GDM1 (cell line): ENCODE measurements around the gene PYURF.
A peak's percentile ranks its signal among the peaks of the same experiment; 100 is the strongest.

Experiments used
- DNase-seq: peaks from one replicate; lab custom pipeline; 2025; lab: John Stamatoyannopoulos, UW

The PYURF gene

DNA sequence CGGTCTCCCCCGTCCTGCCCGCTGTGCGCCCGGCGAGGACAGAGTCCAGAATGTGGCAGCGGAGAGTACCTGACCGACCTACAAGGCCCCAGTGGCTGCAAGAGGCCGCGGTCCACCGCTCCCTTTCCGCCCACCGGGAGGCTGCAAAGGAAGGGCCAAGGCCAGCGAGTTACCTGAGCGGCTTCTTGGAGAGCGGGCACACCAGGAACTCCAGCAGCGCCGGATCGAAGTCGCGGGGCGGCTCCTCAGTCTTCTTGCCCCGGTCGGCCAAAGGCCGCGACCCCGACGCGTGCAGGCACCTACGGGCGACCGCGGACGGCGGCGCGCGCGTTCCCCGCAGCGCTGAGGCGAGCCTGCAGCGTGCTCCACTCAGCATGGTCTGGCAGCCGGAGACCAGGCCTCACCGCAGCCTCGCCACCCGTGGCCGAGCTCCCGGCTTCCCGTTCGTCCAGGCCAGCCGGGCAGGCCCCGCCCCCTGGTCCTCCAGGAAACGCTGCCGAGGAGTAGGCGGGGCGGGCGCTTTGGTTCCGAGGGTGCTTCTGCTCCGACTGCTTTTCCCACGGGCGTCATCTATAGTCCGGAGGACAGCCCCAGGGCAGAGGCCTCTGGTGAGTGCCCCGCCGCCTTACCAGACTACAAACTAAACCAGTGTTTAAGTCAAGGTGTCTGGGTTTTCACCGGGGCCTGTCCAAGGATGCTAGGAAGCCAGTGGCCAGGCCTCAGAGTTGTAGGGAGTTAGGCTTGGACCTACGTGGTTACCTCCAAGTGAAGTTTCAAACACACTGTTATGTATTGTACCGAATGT is at the start of gene PYURF:
PYURF (minus strand) TSS at position 452 of the 805 bp plus-strand sequence; CDS start at position 376, 76 bp downstream.
- peak; percentile 86 for DNase-seq

DNA sequence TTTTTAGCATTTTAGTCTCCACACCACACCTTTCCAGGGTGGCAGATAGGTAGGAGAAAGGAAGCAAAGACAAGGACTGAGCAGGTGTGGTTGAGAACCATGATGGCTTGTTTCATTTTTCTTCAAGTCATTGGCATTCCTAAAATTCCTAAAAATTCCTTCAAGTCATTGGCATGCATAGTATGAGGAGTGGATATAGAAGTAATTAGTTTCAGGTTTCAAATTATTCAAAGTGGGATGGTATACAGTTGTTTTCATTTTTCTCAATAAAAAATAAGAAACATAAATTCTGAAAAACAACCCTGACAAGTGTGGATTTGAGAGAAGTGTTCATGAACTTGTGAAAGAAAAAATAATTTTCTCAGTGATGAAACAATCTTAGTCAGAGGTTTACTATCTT is 46.4 kb upstream of the PYURF start:
- DNase-seq = no peak

- no peak for DNase-seq
Observed at GRCh38 chr4:88567591-88567990, 44.0 kb upstream of the PYURF start.

DNA sequence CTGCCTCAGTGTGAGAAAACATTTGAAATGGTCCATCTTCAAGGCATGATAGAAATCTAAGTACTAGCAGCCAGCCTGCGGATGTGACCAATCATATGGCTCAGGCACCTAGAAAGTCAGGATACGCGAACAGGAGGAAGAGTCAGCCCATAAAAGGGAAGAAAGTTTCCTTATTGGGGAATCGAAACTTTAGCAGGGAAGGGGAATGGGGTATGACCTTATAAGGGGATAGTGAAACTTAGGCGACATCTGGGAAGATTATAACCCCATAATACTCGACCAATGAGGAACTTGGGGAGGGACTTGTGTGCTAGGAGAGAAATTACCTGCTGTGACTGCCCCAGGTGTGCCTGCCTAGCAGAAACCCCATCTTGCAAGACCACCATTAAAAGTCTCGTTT is 26.2 kb upstream of the PYURF start:
- DNase-seq = no peak

DNA sequence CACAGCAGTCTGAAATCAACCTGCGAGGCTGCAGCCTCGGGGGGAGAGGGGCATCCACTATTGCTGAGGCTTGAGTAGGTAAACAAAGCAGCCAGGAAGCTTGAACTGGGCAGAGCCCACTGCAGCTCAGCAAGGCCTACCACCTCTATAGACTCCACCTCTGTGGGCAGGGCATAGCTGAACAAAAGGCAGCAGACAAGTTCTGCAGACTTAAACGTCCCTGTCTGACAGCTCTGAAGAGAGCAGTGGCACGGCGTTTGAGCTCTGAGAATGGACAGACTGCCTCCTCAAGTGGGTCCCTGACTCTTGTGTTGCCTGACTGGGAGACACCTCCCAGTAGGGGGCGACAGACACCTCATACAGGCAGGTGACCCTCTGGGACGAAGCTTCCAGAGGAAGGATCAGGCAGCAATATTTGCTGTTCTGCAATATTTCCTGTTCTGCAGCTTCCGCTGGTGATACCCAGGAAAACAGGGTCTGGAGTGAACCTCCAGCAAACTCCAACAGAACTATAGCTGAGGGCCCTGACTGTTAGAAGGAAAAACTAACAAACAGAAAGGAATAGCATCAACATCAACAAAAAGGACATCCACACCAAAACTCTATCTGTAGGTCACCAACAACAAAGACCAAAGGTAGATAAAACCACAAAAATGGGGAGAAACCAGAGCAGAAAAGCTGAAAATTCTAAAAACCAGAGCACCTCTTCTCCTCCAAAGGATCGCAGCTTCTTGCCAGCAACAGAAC is 15.9 kb upstream of the PYURF start:
- peak; percentile 63 for DNase-seq

GRCh38 chr4:88537709-88538108 is 14.1 kb upstream of the PYURF start:
- no peak for DNase-seq

DNA sequence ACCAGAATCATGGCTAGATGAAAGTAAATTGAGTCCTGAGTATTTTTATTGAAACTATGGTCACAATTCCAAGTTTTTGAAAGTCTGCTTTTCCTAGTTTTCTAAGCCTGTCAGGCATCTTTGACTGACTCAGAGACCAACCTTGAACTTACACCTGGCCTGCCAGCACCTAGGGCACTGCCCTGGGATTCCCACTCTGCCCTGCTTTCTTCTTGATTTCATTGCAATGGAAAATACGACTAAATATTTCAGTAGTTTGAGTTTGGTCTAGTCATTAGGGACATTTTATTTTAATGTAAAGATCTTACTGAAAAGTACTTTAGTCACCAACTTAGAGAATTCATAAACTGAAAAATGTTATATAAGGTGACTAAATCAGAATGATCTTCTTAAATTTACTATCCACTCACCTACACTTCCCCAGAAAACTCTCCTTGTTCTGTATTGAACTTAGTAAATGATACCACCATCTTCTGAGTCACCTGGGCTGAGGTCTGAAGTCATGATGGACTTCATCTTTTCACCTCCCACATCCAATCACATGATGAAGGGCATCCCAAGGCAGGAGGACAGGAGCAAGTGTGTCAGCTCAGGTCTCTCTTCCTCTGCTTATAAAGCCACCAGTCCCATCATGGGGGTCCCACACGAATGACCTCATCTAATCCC is 11.6 kb upstream of the PYURF start:
- no peak for DNase-seq

- DNase-seq = no peak
Observed at GRCh38 chr4:88533937-88534750, 10.6 kb upstream of the PYURF start.

DNA sequence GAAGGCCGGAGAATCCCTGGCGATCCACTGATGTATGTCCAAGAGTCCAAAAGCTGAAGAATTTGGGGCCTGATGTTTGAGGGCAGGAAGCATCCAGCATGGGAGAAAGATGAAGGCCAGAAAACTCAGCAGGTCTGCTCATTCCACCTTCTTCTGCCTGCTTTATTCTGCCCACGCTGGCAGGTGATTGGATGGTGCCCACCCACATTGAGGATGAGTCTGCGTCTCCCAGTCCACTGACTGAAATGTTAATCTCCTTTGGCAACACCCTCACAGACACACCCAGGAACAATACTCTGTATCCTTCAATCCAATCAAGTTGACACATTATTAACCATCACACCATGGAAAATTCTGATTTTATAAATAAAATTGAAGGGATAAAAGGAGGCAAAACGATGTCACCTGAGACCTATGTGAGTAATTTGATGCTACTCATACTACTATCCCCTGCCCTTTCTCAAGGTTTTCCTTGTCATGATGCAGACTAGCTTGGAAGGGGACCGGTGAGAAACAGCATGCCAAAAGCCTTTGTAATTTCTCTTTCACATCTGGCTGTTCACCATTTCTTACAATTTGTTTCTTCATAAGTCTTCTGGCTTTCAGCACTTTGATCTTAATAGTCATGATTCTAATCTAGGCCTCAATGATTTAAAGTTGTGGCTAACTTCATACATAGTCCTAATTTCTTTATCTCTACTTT is 9.7 kb upstream of the PYURF start:
- DNase-seq = no peak

GRCh38 chr4:88531549-88531948 is 8.0 kb upstream of the PYURF start:
- no peak for DNase-seq

DNA sequence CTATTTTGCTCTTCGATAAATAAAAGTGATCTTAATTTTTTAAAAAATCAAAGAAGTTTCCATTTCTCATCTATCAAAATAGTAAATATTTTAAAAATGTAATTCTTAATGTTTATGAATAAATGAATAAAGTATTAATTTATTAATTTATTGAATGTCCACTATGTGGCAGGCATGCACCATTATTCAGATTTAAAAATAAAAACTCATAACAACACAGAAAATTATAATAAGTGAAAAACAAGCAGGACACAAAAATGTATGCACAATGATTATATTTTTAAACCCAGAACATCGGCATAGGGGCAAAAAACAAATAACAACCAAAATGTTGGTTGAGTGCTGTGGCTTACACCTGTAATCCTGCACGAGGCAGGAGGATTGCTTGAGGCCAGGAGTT is 5.3 kb upstream of the PYURF start:
- DNase-seq = no peak

- no peak for DNase-seq
Observed at GRCh38 chr4:88527787-88528186, 4.2 kb upstream of the PYURF start.

DNA sequence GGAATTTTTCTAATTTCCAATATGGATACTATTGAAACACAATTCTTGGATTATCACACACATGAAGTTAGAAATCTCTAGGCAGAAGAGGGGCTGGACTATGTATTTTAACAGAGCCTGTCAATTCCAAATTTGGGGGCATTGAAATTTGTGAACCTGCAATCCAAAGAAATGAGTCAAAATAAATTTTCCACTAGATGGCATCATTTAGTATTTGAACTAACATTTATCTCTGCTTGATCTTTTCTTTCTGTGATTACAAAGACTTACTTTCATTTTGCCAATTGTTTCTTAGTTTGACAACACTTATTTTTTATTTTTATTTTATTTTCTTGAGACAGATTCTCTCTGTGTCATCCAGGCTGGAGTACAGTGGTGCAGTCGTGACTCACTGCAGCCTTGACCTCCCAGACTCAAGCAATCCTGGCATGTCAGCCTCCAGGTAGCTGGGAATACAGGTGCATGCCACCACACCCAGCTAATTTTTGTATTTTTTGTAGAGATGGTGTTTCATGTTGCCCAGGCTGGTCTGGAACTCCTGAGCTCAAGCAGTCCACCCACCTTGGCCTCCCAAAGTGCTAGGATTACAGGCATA is 2.7 kb upstream of the PYURF start:
- DNase-seq = no peak

GRCh38 chr4:88524171-88524570 is 595 bp upstream of the PYURF start:
- no peak for DNase-seq

- peak; percentile 11 for DNase-seq
Observed at GRCh38 chr4:88522702-88523324, 763 bp downstream of the PYURF start.

DNA sequence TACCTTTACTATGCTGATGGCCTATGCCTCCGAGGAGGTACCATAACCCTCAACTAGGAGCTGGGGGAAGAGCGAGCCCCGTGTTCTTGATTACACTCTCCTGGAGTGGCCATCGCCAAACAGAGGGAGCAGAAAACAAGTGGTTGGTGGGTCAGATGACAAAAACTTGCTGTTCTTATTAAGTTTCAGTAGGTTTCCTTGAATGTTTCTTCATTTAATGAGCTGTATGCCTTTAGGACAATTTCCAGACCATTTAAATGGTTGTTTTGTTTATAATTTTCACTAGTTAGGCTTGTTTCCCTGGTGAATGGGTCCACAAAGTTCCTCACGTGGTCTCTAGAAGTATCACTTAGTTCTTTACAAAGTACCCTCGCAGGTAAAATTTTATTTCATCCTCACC is 4.7 kb downstream of the PYURF start:
- DNase-seq = no peak

DNA sequence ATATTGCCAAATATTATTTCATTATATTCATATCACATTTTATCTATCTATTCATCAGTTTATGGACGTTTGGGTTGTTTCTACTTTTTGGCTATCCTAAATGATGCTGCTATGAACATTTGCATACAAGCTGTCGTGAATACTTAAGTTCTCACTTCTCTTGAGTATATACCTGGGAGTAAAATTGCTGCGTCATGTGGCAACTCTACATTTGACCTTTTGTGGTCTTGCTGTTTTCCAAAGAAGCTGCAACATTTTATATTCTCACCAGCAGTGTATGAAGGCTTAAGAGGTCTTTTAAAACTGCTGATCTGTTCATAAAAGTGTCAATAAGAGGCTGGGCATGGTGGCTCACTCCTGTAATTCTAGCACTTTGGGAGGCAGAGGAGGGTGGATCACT is 5.8 kb downstream of the PYURF start:
- no peak for DNase-seq

GRCh38 chr4:88516746-88517145 is 6.8 kb downstream of the PYURF start:
- DNase-seq = no peak

DNA sequence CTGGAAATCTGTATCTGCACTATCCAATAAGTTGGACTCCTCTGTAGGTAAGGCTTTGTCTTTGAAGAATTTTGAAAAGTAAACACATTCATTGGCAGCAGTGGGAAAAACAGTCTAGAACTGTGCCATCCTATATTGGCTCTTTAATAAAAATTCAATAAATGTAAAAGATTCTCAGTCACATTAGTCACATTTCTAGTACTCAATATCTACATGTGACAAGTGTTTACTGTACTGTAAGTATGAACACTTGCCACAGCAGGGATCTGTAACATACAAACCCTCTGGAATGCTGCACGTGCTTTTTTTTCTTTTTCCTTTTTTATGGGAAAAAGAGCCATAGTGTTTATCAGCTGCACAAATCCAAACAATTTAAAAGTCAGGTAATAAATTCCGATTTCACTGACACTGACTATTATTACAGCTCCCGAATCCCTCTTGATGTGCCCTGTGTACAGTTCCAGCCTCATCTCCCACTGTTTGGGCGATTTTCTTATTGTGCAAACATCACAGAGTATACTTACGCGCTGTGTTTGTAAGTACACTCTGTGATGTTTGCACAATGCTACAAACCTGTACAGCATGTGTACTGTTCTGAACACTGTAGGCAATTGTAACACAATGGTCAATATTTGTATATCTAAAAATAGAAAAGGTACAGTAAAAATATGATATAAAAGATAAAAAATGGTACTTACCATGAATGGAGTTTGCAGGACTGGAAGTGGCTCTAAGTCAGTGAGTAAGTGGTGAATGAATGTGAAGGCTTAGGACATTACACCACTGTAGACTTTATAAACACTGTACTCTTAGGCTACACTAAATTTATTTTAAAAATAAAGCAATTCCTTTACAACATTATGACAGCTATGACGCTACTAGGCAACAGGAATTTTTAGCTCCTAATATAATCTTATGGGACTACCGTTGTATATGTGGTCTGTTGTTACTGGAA is 8.7 kb downstream of the PYURF start:
- DNase-seq = no peak
